ENCODE results near the gene MYPN.

Gene MYPN

DNA sequence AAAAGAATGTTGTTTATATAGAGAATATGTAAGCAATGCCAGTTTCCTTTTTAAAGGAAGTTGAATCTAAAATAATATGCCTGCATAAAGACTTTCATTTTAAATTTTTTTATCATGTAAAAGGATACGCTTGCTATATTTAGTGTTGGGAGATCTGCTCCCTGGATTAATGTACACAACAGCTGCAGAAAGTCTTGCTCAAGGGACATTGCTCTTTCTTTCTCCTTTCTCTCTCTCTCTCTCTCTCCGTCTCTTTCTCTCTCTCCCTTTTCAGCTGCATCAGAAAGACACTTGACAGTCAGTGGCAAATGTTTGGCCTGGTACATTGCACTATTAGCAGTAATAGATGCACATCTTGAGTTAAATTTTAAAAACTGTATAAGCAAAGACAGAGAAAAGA, 739 bp downstream of the MYPN start:
- POLR2A ChIA-PET: no interaction called here
- CTCF ChIA-PET: no interaction called here
- no peak for DNase-seq (ENCODE audit: extremely low spot score)
- TF ChIP-seq SP1 (IDR thresholded peaks at IDR 0.05) (no peak), FOXK2 (IDR thresholded peaks at IDR 0.05) (no peak), HDGF (IDR thresholded peaks at IDR 0.05; ENCODE audit: borderline replicate concordance) (no peak), ZNF384 (IDR thresholded peaks at IDR 0.05) (no peak), ELF4 (IDR thresholded peaks at IDR 0.05) (no peak), TARDBP (IDR thresholded peaks at IDR 0.05) (no peak), CTBP1 (IDR thresholded peaks at IDR 0.05; ENCODE audit: borderline replicate concordance) (no peak), LEF1 (IDR thresholded peaks at IDR 0.05; ENCODE audit: borderline replicate concordance) (no peak), SUZ12 (IDR thresholded peaks at IDR 0.05) (no peak)

DNA sequence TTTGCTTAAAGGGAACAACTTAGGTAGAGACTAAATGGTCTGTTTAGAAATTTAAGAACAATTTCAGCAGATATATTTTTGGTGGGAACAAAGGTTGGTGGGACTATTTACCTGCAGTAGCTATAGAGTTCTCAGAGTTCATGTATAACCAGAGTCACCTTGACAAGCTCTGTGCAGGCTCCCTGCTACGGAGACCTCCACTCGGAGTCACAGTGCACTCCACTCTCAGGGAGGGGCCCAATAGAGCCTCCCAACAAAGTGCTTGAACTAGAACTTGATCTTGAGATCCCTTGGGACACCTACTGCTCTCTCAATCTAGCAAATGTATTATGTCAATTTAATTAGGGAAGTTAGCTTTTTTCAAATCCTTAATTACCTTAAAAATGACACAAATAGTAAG, 2.3 kb downstream of the MYPN start:
- TF ChIP-seq CTBP1 (IDR thresholded peaks at IDR 0.05; ENCODE audit: borderline replicate concordance) (no peak), ZNF384 (IDR thresholded peaks at IDR 0.05) (no peak), HDGF (IDR thresholded peaks at IDR 0.05; ENCODE audit: borderline replicate concordance) (no peak), SP1 (IDR thresholded peaks at IDR 0.05) (no peak), L3MBTL2 (conservative IDR thresholded peaks at IDR 0.05) (no peak), FOXK2 (IDR thresholded peaks at IDR 0.05) (no peak), NFRKB (IDR thresholded peaks at IDR 0.05) (no peak), FOXA1 (IDR thresholded peaks at IDR 0.05) (no peak), FOXM1 (IDR thresholded peaks at IDR 0.05; ENCODE audit: borderline replicate concordance) (no peak), TARDBP (IDR thresholded peaks at IDR 0.05) (no peak), SUZ12 (IDR thresholded peaks at IDR 0.05) (no peak), LEF1 (IDR thresholded peaks at IDR 0.05; ENCODE audit: borderline replicate concordance) (no peak), ARNT (IDR thresholded peaks at IDR 0.05) (no peak)
- TF ChIP-seq, protein P1, sequence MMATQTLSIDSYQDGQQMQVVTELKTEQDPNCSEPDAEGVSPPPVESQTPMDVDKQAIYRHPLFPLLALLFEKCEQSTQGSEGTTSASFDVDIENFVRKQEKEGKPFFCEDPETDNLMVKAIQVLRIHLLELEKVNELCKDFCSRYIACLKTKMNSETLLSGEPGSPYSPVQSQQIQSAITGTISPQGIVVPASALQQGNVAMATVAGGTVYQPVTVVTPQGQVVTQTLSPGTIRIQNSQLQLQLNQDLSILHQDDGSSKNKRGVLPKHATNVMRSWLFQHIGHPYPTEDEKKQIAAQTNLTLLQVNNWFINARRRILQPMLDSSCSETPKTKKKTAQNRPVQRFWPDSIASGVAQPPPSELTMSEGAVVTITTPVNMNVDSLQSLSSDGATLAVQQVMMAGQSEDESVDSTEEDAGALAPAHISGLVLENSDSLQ (IDR thresholded peaks at IDR 0.05): no peak
- CTCF ChIA-PET: no interaction called here
- POLR2A ChIA-PET: no interaction called here
- DNase-seq (ENCODE audit: extremely low spot score): no peak

DNA sequence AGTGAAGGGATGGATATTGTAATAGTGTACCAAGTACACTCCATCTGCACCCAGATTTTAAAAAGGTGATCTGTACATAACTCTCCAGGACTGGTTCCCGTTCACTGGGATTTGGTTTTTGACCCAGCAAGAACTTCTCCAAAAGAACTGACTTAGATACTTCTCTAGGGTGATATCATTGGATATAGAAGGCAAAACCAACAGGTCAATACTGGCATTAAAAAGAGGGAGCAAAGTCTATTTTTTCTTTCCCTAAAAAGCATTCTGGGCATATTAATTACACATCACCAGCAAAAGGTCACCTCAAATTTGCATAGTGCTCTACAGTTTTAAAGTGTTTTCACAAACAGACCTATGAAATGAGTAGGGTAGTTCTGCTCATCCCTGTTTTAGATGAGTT, 3.5 kb downstream of the MYPN start:
- TF ChIP-seq FOXM1 (IDR thresholded peaks at IDR 0.05; ENCODE audit: borderline replicate concordance) (no peak), ARNT (IDR thresholded peaks at IDR 0.05) (no peak), FOXK2 (IDR thresholded peaks at IDR 0.05) (no peak), CTBP1 (IDR thresholded peaks at IDR 0.05; ENCODE audit: borderline replicate concordance) (no peak), SP1 (IDR thresholded peaks at IDR 0.05) (no peak), LEF1 (IDR thresholded peaks at IDR 0.05; ENCODE audit: borderline replicate concordance) (no peak), FOXA1 (IDR thresholded peaks at IDR 0.05) (no peak), HDGF (IDR thresholded peaks at IDR 0.05; ENCODE audit: borderline replicate concordance) (no peak), ELF4 (IDR thresholded peaks at IDR 0.05) (no peak), BHLHE40 (IDR thresholded peaks at IDR 0.05; ENCODE audit: borderline replicate concordance) (no peak), SUZ12 (IDR thresholded peaks at IDR 0.05) (no peak)
- TF ChIP-seq, protein P1 (IDR thresholded peaks at IDR 0.05): no peak
- DNase-seq (ENCODE audit: extremely low spot score): no peak
- POLR2A ChIA-PET: no interaction called here
- CTCF ChIA-PET: interaction anchor here (0.5 kb wide), 1 partner anchor 127 kb away, joined by 3 read pairs; no protein-coding TSS in a partner anchor

DNA sequence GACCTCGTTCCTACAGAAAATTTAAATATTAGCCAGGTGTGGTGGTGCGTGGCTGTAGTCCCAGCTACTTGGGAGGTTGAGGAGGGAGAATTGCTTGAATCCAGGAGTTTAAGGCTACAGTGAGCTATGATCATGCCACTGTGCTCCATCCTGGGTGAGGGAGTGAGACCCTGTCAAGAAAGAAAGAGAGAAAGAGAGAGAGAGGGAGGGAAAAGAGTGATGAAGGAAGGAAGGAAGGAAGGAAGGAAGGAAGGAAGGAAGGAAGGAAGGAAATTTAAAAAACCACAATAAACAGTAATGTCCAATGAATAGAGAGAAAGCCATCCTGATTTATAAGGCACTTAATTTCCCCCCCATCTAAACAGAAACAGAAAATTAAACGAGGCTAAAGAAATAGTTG, 9.4 kb downstream of the MYPN start:
- ChIA-PET POLR2A (no interaction called here), CTCF (interaction anchor here (0.8 kb wide), 1 partner anchor 12 kb away, joined by 4 read pairs; no protein-coding TSS in a partner anchor)
- TF ChIP-seq TARDBP (IDR thresholded peaks at IDR 0.05) (no peak), ARNT (IDR thresholded peaks at IDR 0.05) (no peak), FOXA1 (IDR thresholded peaks at IDR 0.05) (no peak), FOXK2 (IDR thresholded peaks at IDR 0.05) (no peak), ELF4 (IDR thresholded peaks at IDR 0.05) (no peak), L3MBTL2 (conservative IDR thresholded peaks at IDR 0.05) (no peak), HDGF (IDR thresholded peaks at IDR 0.05; ENCODE audit: borderline replicate concordance) (no peak), NFRKB (IDR thresholded peaks at IDR 0.05) (no peak), BHLHE40 (IDR thresholded peaks at IDR 0.05; ENCODE audit: borderline replicate concordance) (no peak)
- TF ChIP-seq, protein P1 (IDR thresholded peaks at IDR 0.05): no peak
- DNase-seq (ENCODE audit: extremely low spot score): no peak

DNA sequence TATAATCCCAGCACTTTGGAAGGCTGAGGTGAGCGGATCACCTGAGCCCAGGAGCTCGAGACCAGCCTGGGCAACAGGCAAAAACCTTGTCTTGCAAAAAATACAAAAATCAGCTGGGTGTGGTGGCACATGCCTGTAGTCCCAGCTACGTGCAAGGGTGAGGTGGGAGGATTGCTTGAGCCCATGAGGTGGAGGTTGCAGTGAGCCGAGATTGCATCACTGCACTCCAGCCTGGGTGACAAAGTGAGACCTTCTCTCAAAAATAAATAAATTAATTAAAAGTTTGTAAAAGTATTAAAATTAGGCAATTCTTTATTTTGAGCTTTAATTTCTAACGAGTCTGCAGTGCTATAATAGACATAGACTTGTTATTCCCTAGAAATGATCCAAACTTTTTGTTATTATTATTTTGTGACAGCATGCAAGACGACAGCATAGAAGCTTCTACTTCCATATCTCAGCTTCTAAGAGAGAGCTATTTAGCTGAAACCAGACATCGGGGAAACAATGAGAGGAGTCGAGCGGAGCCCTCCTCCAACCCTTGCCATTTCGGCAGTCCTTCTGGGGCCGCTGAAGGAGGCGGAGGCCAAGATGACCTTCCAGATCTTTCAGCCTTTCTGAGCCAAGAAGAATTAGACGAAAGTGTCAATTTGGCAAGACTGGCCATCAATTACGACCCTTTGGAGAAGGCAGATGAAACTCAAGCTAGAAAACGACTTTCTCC, 11.9 kb downstream of the MYPN start:
- ChIA-PET CTCF (interaction anchor here (1.4 kb wide), 1 partner anchor 34 kb away, joined by 4 read pairs; no protein-coding TSS in a partner anchor), POLR2A (no interaction called here)
- no peak for TF ChIP-seq HDGF (IDR thresholded peaks at IDR 0.05; ENCODE audit: borderline replicate concordance)
- TF ChIP-seq SUZ12 (IDR thresholded peaks at IDR 0.05): no peak
- no peak for TF ChIP-seq BHLHE40 (IDR thresholded peaks at IDR 0.05; ENCODE audit: borderline replicate concordance)
- TF ChIP-seq CTBP1 (IDR thresholded peaks at IDR 0.05; ENCODE audit: borderline replicate concordance): no peak
- TF ChIP-seq FOXK2 (IDR thresholded peaks at IDR 0.05): no peak
- TF ChIP-seq ELF4 (IDR thresholded peaks at IDR 0.05): no peak
- TF ChIP-seq FOXA1 (IDR thresholded peaks at IDR 0.05): no peak
- TF ChIP-seq LEF1 (IDR thresholded peaks at IDR 0.05; ENCODE audit: borderline replicate concordance): no peak
- TF ChIP-seq SP1 (IDR thresholded peaks at IDR 0.05): no peak
- no peak for TF ChIP-seq NFRKB (IDR thresholded peaks at IDR 0.05)
- TF ChIP-seq, protein P1 (IDR thresholded peaks at IDR 0.05): no peak
- TF ChIP-seq TARDBP (IDR thresholded peaks at IDR 0.05): no peak
- no peak for TF ChIP-seq FOXM1 (IDR thresholded peaks at IDR 0.05; ENCODE audit: borderline replicate concordance)
- TF ChIP-seq ZNF384 (IDR thresholded peaks at IDR 0.05): no peak
- TF ChIP-seq L3MBTL2 (conservative IDR thresholded peaks at IDR 0.05): no peak
- TF ChIP-seq ARNT (IDR thresholded peaks at IDR 0.05): no peak
- DNase-seq (ENCODE audit: extremely low spot score): no peak

Measured in HEK293T (cell line).